ENCODE measurements around the gene ERN2.

DNA sequence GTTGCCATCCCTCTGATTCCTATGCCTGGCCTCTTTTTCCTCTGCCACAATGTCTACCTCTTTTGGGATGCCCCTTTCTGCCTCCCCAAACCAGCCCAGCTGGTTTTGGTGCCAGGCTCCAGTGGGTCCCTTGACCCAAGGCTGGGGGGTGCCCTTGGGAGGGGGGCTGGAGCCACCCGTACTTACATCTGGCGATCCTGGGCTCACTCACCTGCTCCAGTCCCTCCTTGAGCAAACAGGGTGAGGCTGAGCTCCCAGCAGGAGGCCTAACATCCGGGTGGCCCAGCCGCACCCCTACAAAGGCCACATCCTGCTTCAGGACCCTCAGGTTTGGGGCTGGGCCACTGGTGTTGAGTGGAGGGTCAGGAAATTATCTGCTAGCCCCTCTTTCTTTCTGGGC is 1.2 kb downstream of the ERN2 start:
- TF ChIP-seq, protein P1, sequence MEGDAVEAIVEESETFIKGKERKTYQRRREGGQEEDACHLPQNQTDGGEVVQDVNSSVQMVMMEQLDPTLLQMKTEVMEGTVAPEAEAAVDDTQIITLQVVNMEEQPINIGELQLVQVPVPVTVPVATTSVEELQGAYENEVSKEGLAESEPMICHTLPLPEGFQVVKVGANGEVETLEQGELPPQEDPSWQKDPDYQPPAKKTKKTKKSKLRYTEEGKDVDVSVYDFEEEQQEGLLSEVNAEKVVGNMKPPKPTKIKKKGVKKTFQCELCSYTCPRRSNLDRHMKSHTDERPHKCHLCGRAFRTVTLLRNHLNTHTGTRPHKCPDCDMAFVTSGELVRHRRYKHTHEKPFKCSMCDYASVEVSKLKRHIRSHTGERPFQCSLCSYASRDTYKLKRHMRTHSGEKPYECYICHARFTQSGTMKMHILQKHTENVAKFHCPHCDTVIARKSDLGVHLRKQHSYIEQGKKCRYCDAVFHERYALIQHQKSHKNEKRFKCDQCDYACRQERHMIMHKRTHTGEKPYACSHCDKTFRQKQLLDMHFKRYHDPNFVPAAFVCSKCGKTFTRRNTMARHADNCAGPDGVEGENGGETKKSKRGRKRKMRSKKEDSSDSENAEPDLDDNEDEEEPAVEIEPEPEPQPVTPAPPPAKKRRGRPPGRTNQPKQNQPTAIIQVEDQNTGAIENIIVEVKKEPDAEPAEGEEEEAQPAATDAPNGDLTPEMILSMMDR (conservative IDR thresholded peaks at IDR 0.05 in 1 of 2, IDR thresholded peaks at IDR 0.05 in 1 of 2; ENCODE audit: low read depth in 1 of 2, low read length in 2 of 2) = no peak
- no peak for TF ChIP-seq EZH2 (IDR thresholded peaks at IDR 0.05; ENCODE audit: low read length, missing control alignments)

Measured in fibroblast of lung (primary cell).